Glomerular visceral epithelial cell (primary cell): ENCODE measurements around the gene ARL2BP.
A peak's percentile ranks its signal among the peaks of the same experiment; 100 is the strongest.
"Not testable (repeated sequence)": the region's sequence is repeated elsewhere in the genome, so short reads cannot be mapped to it uniquely, and the experiment has no call there.

ENCODE experiments used
- DNase-seq: peaks from one replicate; pipeline ENCODE4 v3.0.0-alpha.2; 2016; ENCODE audit errors: extremely low spot score

Gene ARL2BP

GRCh38 chr16:57263541-57264351 lies 18.7 kb downstream of the ARL2BP start:
- no peak for DNase-seq

GRCh38 chr16:57264381-57264780 lies 19.3 kb downstream of the ARL2BP start:
- DNase-seq = no peak

DNA sequence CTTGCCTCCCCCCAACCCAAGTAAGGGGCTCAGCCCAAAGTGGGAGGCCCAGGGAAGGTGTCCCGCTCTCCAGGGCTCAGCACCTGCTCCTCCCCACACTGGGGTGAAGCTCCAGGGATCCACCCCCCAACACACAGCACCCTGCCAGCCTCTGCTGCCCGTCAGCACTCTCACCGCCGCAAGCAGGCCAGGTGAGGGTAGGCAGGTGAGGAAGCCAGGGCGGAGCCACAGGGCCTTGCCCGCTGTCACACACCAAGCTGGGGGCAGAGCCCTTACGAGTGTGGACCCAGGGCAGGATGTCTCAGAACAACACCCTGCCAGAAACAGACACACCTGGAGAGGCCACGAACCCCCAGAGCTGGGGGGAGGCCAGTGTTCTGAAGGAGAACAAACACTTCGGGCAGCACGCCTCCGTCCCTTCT lies 19.9 kb downstream of the ARL2BP start:
- DNase-seq = no peak

- peak; percentile 85 for DNase-seq
Observed at GRCh38 chr16:57265850-57266530, 20.9 kb downstream of the ARL2BP start.

DNA sequence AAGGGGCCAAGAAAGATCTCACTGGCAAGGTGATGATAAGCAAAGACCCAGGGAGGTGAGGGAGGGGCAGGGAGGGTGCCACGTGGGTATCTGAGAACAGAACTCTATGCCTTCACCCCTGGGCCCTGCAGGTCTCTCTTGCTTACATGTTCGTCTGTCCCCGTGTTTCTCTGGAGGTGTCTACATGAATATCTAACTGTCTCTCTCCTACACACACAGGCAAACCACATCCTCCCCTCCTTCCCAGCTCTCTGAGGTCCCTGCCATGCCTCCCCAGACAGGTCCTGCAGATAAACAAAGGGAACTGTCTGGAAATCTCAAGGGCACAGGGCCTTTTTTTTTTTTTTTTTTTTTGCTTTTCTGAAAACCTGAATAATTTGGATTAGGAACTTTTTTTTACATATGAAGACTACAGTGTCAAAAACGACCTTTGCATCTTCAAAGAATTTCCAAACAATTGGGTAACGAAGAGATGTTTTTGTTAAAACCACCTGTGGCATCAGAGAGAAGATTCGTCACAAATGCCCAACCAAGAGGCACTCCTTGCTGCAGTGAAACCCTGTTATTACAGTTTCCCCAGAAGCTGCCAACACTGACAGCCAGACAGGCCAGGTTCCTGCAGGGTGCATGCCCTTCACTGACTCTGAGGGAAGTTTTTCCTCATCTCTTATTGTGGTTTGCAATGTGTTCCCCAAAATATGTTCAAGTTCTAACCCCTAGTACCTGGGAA lies 21.6 kb downstream of the ARL2BP start:
- DNase-seq = peak; percentile 51

DNA sequence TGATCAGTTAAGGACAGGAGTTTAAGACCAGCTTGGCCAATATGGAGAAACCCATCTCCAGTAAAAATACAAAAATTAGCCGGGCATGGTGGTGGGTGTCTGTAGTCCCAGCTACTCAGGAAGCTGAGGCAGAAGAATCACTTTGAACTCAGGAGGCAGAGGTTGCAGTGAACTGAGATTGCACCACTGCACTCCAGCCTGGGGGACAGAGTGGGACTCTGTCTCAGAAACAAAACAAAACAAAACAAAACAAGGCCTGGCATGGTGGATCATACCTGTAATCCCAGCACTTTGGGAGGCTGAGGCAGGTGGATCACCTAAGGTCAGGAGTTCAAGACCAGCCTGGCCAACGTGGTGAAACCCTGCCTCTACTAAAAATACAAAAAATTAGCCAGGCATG lies 22.3 kb downstream of the ARL2BP start:
- not testable (repeated sequence) for DNase-seq

GRCh38 chr16:57268804-57269800 lies 24.0 kb downstream of the ARL2BP start:
- DNase-seq = no peak

GRCh38 chr16:57270221-57271062 lies 25.4 kb downstream of the ARL2BP start:
- DNase-seq = no peak

DNA sequence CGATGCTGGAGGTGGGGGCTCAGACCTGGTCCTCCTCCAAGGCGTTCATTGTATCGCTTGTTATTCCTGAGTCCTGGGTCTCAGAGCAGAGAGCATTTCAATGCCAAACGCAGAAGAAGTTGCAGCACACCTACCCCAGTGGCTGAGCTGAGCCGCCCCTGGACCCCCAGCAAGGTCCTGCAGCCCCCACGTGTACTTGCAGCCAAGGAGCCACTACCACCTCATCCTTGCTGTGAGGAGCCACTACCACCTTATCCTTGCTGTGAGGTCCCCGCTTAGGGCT lies 25.9 kb downstream of the ARL2BP start:
- no peak for DNase-seq

- no peak for DNase-seq
Observed at GRCh38 chr16:57271867-57272495, 26.9 kb downstream of the ARL2BP start.

GRCh38 chr16:57273359-57273758 lies 28.3 kb downstream of the ARL2BP start:
- DNase-seq = no peak

GRCh38 chr16:57273826-57274225 lies 28.8 kb downstream of the ARL2BP start:
- no peak for DNase-seq

DNA sequence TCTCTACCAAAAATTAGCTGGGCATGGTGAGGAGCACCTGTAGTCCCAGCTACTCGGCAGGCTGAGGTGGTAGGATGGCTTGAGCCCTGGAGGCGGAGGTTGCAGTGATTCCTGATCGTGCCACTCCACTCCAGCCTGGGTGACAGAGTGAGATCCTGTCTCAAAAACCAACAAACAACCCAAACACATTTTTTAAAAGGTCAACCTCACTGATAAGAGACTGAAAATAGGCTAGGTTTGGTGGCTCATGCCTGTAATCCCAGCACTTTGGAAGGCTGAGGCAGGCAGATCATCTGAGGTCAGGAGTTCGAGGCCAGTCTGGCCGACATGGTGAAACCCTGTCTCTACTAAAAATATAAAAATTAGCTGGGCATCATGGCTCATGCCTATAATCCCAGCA lies 30.9 kb downstream of the ARL2BP start:
- not testable (repeated sequence) for DNase-seq

DNA sequence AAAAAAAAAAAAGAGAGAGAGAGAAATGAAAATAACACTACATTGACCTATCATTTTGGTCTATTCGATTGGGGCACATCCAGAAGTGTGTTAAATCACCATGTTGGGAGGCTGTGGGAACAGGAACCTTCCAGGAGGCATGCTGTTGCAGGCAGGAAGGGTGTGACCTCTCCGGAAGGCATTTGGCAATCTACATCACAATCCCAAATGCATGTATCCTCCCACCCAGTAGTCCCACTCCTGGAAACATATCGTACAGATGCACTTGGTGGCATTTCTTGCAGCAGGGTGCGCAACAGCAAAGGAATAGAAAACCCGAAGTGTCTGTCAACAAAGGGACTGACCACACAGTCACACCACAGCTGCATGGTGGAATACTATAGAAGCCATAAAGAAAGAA lies 31.5 kb downstream of the ARL2BP start:
- no peak for DNase-seq

- peak; percentile 95 for DNase-seq
Observed at GRCh38 chr16:57277586-57277985, 32.5 kb downstream of the ARL2BP start.

DNA sequence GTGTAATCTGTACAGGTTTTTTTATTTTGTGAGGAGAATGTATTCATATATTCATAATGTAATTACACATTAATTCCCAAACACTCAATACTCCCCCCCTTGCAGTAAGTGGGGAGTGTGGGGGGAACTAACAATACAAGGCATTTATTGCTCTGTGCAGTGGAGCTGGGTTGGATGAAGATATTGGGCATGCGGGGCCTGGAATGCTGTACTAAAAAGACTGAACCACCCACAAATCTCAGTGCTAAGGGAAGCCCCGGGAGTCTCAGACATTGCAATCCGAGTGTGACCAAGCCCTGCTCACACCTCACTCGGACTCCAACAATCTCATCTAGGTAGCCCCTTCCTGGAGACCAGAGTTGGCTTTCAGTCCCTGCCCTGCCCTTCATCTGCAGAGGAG lies 33.4 kb downstream of the ARL2BP start:
- DNase-seq = no peak

- DNase-seq = no peak
Observed at GRCh38 chr16:57279780-57280638, 35.0 kb downstream of the ARL2BP start.

- DNase-seq = no peak
Observed at GRCh38 chr16:57281791-57282190, 36.7 kb downstream of the ARL2BP start.

GRCh38 chr16:57282510-57283213 lies 37.6 kb downstream of the ARL2BP start:
- no peak for DNase-seq
